Panc1 (cell line): Measurements from ENCODE around the gene ZNF200. TPM values are rescaled to one million over a fixed set of nuclear protein-coding genes. Genes with fewer than 3 reads are reported as not detected.
"Not testable (repeated sequence)": the region's sequence is repeated elsewhere in the genome, so short reads cannot be mapped to it uniquely, and the experiment has no call there.

Experiments
- ATAC-seq: fragments of 200-7000 bp; cut with Tn5 transposase; 2 replicates; pipeline ENCODE4 v1.9.1; 2020; ENCODE audit warnings: mild to moderate bottlenecking, moderate library complexity
- BruUV-seq: library from RNA; stranded (reverse); fragments of 400-500 nt; replicated peaks from 2 replicates; lab custom pipeline; 2021; lab: Mats Ljungman, UMichigan
- CTCF ChIA-PET: fragments of 300-600 bp; sonication (Branson Sonifier 250); formaldehyde crosslinking; loops from one replicate; lab custom pipeline; 2022; ENCODE audit warnings: antibody characterized with exemption; lab: Charles Lee
- POLR2A ChIA-PET: fragments of 300-600 bp; sonication (Branson Sonifier 250); formaldehyde crosslinking; loops from one replicate; lab custom pipeline; 2022; ENCODE audit warnings: antibody characterized with exemption; lab: Charles Lee
- DNase-seq: peaks from one replicate; pipeline ENCODE4 v3.0.0-alpha.2; 2010; ENCODE audit warnings: low read depth, low spot score
- H3K27ac ChIP-seq: 2 replicates; pipeline ENCODE4 v1.5.1; 2011; ENCODE audit warnings: mild to moderate bottlenecking, low read length, inconsistent platforms
- H3K27me3 ChIP-seq: fragments of 200-500 bp; sonication (Bioruptor generic); 2 replicates; pipeline ENCODE4 v1.6.0; 2014; ENCODE audit warnings: low read length, inconsistent platforms; ENCODE audit not compliant: control insufficient read depth, insufficient read depth
- H3K36me3 ChIP-seq: fragments of 200-500 bp; sonication (Bioruptor generic); 2 replicates; pipeline ENCODE4 v1.5.1; 2014; ENCODE audit warnings: inconsistent platforms, mild to moderate bottlenecking, low read length, moderate library complexity; ENCODE audit not compliant: control insufficient read depth, insufficient read depth
- H3K4me1 ChIP-seq: 2 replicates; pipeline ENCODE4 v1.5.1; 2011; ENCODE audit warnings: inconsistent platforms, mild to moderate bottlenecking, low read length, moderate library complexity; ENCODE audit not compliant: control insufficient read depth, insufficient read depth
- H3K4me3 ChIP-seq, 2 experiments: 2 replicates each; pipeline ENCODE4 v1.5.1; 2011 to 2012; ENCODE audit warnings: low read depth in 2 of 2, low read length in 2 of 2, mild to moderate bottlenecking in 2 of 2, inconsistent platforms in 1 of 2, moderate library complexity in 1 of 2
- H3K9me3 ChIP-seq: fragments of 200-500 bp; sonication (Bioruptor generic); 2 replicates; pipeline ENCODE4 v1.5.1; 2014; ENCODE audit warnings: low read depth, mild to moderate bottlenecking, inconsistent platforms, low read length, moderate library complexity; ENCODE audit not compliant: control insufficient read depth, insufficient read depth
- POLR2AphosphoS5 ChIP-seq: IDR thresholded peaks from 2 replicates; pipeline ENCODE4 v1.6.1; 2012; ENCODE audit warnings: mild to moderate bottlenecking, low read depth, low read length, moderate library complexity
- SIN3A ChIP-seq: IDR thresholded peaks from 2 replicates; pipeline ENCODE4 v1.6.1; 2012; ENCODE audit warnings: low read depth, mild to moderate bottlenecking, low read length, moderate library complexity, borderline replicate concordance; ENCODE audit not compliant: insufficient read depth
- TCF7L2 ChIP-seq: IDR thresholded peaks from 2 replicates; pipeline ENCODE4 v1.6.1; 2011; ENCODE audit warnings: mild to moderate bottlenecking, low read depth, low read length, inconsistent platforms
- in situ Hi-C: cut with HindIII; loops from 2 replicates; pipeline ENCODE4 v1.10.0; 2016; ENCODE audit warnings: low sequenced_read_pairs, low pct_unique_long_range_greater_than_20kb
- intact Hi-C: fragments of 100-400 bp; cut with micrococcal nuclease; formaldehyde crosslinking; loops from one replicate; pipeline ENCODE4 v1.10.0; 2022; ENCODE audit not compliant: unreplicated experiment
- total RNA-seq: library from RNA; stranded (reverse); gene quantifications from one replicate; pipeline ENCODE4 v1.2.1, GENCODE V29; 2021; ENCODE audit not compliant: unreplicated experiment
- TF ChIP-seq, protein P1 (sequence below): fragments of 450-650 bp; IDR thresholded peaks from 2 replicates; pipeline ENCODE4 v1.5.1; 2017; ENCODE audit warnings: mild to moderate bottlenecking
- TF ChIP-seq, protein P2 (sequence below), 2 experiments: IDR thresholded peaks; 2 replicates each; pipeline ENCODE4 v1.6.1; 2011 to 2012; ENCODE audit warnings: low read depth in 2 of 2, control low read depth in 1 of 2, low read length in 1 of 2, mild to moderate bottlenecking in 1 of 2, moderate library complexity in 1 of 2; ENCODE audit not compliant: insufficient read depth in 1 of 2

ZNF200 gene
- total RNA-seq, 1 experiment from 2014 or later, result 12.4 TPM

DNA sequence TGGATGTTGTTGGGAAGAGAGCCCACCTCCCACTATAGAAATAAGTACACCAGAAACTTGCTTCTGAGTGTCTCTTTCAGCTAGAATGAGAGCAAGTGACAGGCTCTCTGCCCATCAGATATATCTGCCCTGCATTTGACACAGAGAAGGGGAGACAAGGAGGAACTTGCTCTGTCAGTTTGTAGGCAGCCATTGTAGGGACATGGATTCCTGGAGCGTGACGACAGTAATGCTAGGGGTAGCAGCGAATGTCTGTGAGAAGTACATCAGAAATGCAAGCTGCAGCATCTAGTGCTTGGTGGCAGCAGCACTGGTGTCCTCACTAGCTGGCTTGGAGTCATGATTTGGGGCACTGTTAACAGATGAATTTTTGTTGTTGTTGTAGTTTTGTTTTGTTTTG lies 23.0 kb downstream of the ZNF200 start:
- CTCF ChIA-PET, result no interaction called here
- no peaks in the 10 kb centered on the region for H3K9me3 ChIP-seq
- no peak overlapping the region for H3K27ac ChIP-seq
- H3K27me3 ChIP-seq, result no peaks in the 10 kb centered on the region
- intact Hi-C loops, result no loop called here
- no peak for DNase-seq
- BruUV-seq, result no TSS peak
- TF ChIP-seq TCF7L2, result no peak
- TF ChIP-seq POLR2AphosphoS5, result no peak
- TF ChIP-seq, protein P1, sequence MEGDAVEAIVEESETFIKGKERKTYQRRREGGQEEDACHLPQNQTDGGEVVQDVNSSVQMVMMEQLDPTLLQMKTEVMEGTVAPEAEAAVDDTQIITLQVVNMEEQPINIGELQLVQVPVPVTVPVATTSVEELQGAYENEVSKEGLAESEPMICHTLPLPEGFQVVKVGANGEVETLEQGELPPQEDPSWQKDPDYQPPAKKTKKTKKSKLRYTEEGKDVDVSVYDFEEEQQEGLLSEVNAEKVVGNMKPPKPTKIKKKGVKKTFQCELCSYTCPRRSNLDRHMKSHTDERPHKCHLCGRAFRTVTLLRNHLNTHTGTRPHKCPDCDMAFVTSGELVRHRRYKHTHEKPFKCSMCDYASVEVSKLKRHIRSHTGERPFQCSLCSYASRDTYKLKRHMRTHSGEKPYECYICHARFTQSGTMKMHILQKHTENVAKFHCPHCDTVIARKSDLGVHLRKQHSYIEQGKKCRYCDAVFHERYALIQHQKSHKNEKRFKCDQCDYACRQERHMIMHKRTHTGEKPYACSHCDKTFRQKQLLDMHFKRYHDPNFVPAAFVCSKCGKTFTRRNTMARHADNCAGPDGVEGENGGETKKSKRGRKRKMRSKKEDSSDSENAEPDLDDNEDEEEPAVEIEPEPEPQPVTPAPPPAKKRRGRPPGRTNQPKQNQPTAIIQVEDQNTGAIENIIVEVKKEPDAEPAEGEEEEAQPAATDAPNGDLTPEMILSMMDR, result no peak
- TF ChIP-seq, protein P2, sequence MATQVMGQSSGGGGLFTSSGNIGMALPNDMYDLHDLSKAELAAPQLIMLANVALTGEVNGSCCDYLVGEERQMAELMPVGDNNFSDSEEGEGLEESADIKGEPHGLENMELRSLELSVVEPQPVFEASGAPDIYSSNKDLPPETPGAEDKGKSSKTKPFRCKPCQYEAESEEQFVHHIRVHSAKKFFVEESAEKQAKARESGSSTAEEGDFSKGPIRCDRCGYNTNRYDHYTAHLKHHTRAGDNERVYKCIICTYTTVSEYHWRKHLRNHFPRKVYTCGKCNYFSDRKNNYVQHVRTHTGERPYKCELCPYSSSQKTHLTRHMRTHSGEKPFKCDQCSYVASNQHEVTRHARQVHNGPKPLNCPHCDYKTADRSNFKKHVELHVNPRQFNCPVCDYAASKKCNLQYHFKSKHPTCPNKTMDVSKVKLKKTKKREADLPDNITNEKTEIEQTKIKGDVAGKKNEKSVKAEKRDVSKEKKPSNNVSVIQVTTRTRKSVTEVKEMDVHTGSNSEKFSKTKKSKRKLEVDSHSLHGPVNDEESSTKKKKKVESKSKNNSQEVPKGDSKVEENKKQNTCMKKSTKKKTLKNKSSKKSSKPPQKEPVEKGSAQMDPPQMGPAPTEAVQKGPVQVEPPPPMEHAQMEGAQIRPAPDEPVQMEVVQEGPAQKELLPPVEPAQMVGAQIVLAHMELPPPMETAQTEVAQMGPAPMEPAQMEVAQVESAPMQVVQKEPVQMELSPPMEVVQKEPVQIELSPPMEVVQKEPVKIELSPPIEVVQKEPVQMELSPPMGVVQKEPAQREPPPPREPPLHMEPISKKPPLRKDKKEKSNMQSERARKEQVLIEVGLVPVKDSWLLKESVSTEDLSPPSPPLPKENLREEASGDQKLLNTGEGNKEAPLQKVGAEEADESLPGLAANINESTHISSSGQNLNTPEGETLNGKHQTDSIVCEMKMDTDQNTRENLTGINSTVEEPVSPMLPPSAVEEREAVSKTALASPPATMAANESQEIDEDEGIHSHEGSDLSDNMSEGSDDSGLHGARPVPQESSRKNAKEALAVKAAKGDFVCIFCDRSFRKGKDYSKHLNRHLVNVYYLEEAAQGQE (IDR thresholded peaks at IDR 0.05; ENCODE audit: insufficient read depth in 1 of 2, low read depth in 2 of 2, low read length in 1 of 2), result no peak
- TF ChIP-seq SIN3A, result no peak
- POLR2A ChIA-PET, result no interaction called here
- in situ Hi-C loops, result no loop called here
- no peak overlapping the region for H3K4me3 ChIP-seq
- H3K4me1 ChIP-seq, result no peaks in the 10 kb centered on the region
- ATAC-seq, result no peak
- no peaks in the 10 kb centered on the region for H3K36me3 ChIP-seq

DNA sequence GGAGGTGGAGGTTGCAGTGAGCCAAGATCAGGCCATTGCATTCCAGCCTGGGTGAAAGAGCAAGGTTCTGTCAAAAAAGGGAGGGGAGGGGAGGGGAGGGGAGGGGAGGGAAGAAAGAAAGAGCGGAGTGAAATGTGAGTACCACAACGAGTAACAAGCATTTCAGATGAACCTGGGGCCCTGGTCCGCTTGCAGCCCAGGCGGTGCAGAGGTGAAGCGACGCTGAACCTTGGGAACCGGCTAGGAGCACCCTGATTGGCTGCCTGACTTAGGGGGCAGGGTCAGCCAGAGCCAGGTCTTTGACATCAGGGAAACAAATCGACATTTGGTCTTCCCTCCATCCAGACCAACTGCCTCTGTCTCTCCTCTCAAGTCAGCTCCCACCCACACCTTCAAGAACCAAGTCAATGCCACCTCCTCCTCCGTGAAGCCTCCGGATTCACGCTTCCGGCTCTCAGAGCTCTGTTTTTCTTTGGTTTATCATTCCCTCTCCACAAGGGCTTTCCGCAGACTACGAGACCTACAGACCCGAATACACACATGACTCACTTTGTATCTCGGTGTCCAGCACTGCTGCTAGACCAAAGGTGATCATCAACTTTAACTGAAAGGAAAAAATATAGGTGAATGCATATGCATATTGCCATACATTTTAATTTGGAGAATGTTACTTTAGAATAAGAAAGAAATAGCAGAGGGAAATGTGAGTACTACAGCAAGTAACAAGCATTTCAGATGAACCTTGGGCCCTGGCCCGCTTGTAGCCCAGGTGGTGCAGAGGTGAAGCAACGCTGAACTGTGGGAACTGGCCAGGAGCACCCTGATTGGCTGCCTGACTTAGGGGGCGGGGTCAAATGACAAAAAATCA lies 27.6 kb downstream of the ZNF200 start:
- Histone ChIP-seq H3K4me1 (no peaks in the 10 kb centered on the region), H3K9me3 (no peaks in the 10 kb centered on the region), H3K27me3 (no peaks in the 10 kb centered on the region), H3K27ac (no peak overlapping the region), H3K4me3 (no peak overlapping the region), H3K36me3 (no peaks in the 10 kb centered on the region)
- in situ Hi-C loops, result no loop called here
- no peak for ATAC-seq
- TF ChIP-seq TCF7L2, result no peak
- no peak for TF ChIP-seq POLR2AphosphoS5
- TF ChIP-seq, protein P1, result no peak
- no peak for TF ChIP-seq SIN3A
- TF ChIP-seq, protein P2 (IDR thresholded peaks at IDR 0.05; ENCODE audit: insufficient read depth in 1 of 2, low read depth in 2 of 2, low read length in 1 of 2), result no peak
- no TSS peak for BruUV-seq
- DNase-seq, result no peak
- CTCF ChIA-PET, result no interaction called here
- POLR2A ChIA-PET, result interaction anchor here (0.6 kb wide), 1 partner anchor 60 kb away, joined by 7 read pairs; no protein-coding TSS in a partner anchor
- intact Hi-C loops, result no loop called here

DNA sequence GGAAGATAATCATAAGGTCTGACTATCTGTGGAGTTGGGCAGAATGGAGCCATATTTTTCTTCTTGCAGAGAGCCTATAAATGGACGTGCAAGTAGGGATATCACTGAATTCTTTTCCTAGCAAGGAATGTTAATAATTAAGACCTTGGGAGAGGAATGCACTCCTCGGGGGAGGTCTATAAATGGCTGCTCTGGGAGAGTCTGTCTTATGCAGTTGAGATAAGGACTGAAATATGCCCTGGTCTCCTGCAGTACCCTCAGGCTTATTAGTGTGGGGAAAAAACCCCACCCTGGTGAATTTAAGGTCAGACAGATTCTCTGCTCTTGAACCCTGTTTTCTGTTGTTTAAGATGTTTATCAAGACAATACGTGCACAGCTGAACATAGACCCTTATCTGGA lies 29.0 kb downstream of the ZNF200 start:
- intact Hi-C loops, H3K36me3 ChIP-seq, in situ Hi-C loops, H3K27ac ChIP-seq, BruUV-seq, H3K4me1 ChIP-seq, ATAC-seq, H3K4me3 ChIP-seq, H3K9me3 ChIP-seq, CTCF ChIA-PET, POLR2A ChIA-PET, H3K27me3 ChIP-seq, DNase-seq: not testable (repeated sequence)
